Loucy (cell line): ENCODE measurements around the gene CAMK2D.

Experiments used
- CTCF ChIP-seq: fragments of 200-600 bp; sonication (generic); conservative IDR thresholded peaks from 2 replicates; pipeline ENCODE4 v1.5.1; 2014; ENCODE audit warnings: mild to moderate bottlenecking, antibody characterized with exemption, low read length
- EZH2phosphoT487 ChIP-seq: fragments of 200-600 bp; IDR thresholded peaks from 2 replicates; pipeline ENCODE4 v1.6.1; 2018; ENCODE audit warnings: antibody characterized with exemption, mild to moderate bottlenecking, moderate library complexity, borderline replicate concordance

GRCh38 chr4:113445286-113445685, 316.3 kb downstream of the CAMK2D start:
- TF ChIP-seq CTCF (no peak), EZH2phosphoT487 (no peak)
